OCI-LY7 (cell line): ENCODE data around the gene DDX39A. TPM values are rescaled to one million over a fixed set of nuclear protein-coding genes. Genes with fewer than 3 reads are reported as not detected.

Source experiments
- BruUV-seq: library from RNA; stranded (reverse); fragments of 400-500 nt; replicated peaks from 2 replicates; lab custom pipeline; 2021; lab: Mats Ljungman, UMichigan
- CTCF ChIA-PET: fragments of 300-600 bp; sonication (Branson Sonifier 250); formaldehyde crosslinking; loops from one replicate; lab custom pipeline; 2022; ENCODE audit warnings: antibody characterized with exemption; ENCODE audit not compliant: unreplicated experiment; lab: Charles Lee
- POLR2A ChIA-PET: fragments of 300-600 bp; sonication (Branson Sonifier 250); formaldehyde crosslinking; loops from one replicate; lab custom pipeline; 2022; ENCODE audit warnings: antibody characterized with exemption; lab: Charles Lee
- DNase-seq: peaks from one replicate; pipeline ENCODE4 v3.0.0-alpha.2; 2015; ENCODE audit warnings: low spot score
- H2AFZ ChIP-seq: fragments of 200-600 bp; sonication (generic), shearing (Covaris generic); 2 replicates; pipeline ENCODE4 v1.6.1; 2014; ENCODE audit warnings: mild to moderate bottlenecking, antibody characterized with exemption, low read length, moderate library complexity
- H3K27ac ChIP-seq: fragments of 200-600 bp; sonication (generic); 2 replicates; pipeline ENCODE4 v1.5.1; 2014; ENCODE audit warnings: mixed run types, low read depth, mild to moderate bottlenecking, moderate library complexity, low read length, inconsistent platforms; ENCODE audit not compliant: poor library complexity, severe bottlenecking
- H3K36me3 ChIP-seq: fragments of 200-600 bp; sonication (generic); 2 replicates; pipeline ENCODE4 v1.6.1; 2014; ENCODE audit warnings: mild to moderate bottlenecking, antibody characterized with exemption, low read length, moderate library complexity, mixed read lengths; ENCODE audit not compliant: insufficient read depth
- H3K4me1 ChIP-seq: fragments of 200-600 bp; sonication (generic); 2 replicates; pipeline ENCODE4 v1.5.1; 2014; ENCODE audit warnings: mild to moderate bottlenecking, low read length; ENCODE audit not compliant: insufficient read depth, poor library complexity, severe bottlenecking
- H3K4me2 ChIP-seq: fragments of 200-600 bp; sonication (generic); 2 replicates; pipeline ENCODE4 v1.6.1; 2014; ENCODE audit warnings: mild to moderate bottlenecking, low read length
- H3K4me3 ChIP-seq: fragments of 200-600 bp; sonication (generic); 2 replicates; pipeline ENCODE4 v1.5.1; 2014; ENCODE audit warnings: mild to moderate bottlenecking, low read depth, low read length; ENCODE audit not compliant: poor library complexity, severe bottlenecking
- H3K79me2 ChIP-seq: fragments of 200-600 bp; sonication (generic); 2 replicates; pipeline ENCODE4 v1.6.1; 2016; ENCODE audit warnings: low read depth, mild to moderate bottlenecking, low read length, moderate library complexity, mixed read lengths; ENCODE audit not compliant: insufficient read depth
- H3K9me2 ChIP-seq: fragments of 200-600 bp; sonication (generic); 2 replicates; pipeline ENCODE4 v1.6.1; 2016; ENCODE audit warnings: mild to moderate bottlenecking, low read length, mixed read lengths; ENCODE audit not compliant: insufficient read depth
- H3K9me3 ChIP-seq: fragments of 200-600 bp; sonication (generic); 2 replicates; pipeline ENCODE4 v1.6.1; 2014; ENCODE audit warnings: mild to moderate bottlenecking, mixed run types, low read length, mixed read lengths
- H4K20me1 ChIP-seq: fragments of 200-600 bp; sonication (generic); 2 replicates; pipeline ENCODE4 v1.6.1; 2014; ENCODE audit warnings: mild to moderate bottlenecking, antibody characterized with exemption, low read length, moderate library complexity, mixed read lengths; ENCODE audit not compliant: insufficient read depth
- EZH2phosphoT487 ChIP-seq: fragments of 200-600 bp; sonication (generic); IDR thresholded peaks from 2 replicates; pipeline ENCODE4 v1.6.1; 2018; ENCODE audit warnings: low read depth, borderline replicate concordance, mild to moderate bottlenecking, mixed run types, antibody characterized with exemption, low read length, moderate library complexity, mixed read lengths
- intact Hi-C: fragments of 100-400 bp; cut with micrococcal nuclease; formaldehyde crosslinking; loops from one replicate; pipeline ENCODE4 v1.10.0; 2022; ENCODE audit not compliant: unreplicated experiment
- total RNA-seq, 2 experiments: library from RNA; depleted of rRNA in 1 of 2; stranded (reverse); fragments of >200 nt in 1 of 2; shearing (Covaris generic) in 1 of 2; gene quantifications; 2 replicates each; pipeline ENCODE4 v1.2.3, GENCODE V29; 2014 to 2022
- TF ChIP-seq, protein P1 (sequence below): fragments of 200-600 bp; sonication (generic); conservative IDR thresholded peaks from 2 replicates; pipeline ENCODE4 v1.5.1; 2014; ENCODE audit warnings: mild to moderate bottlenecking, antibody characterized with exemption, low read length, moderate library complexity, mixed read lengths

Gene DDX39A
- total RNA-seq, 2 experiments from 2014 or later, result 294 to 474 TPM

DNA sequence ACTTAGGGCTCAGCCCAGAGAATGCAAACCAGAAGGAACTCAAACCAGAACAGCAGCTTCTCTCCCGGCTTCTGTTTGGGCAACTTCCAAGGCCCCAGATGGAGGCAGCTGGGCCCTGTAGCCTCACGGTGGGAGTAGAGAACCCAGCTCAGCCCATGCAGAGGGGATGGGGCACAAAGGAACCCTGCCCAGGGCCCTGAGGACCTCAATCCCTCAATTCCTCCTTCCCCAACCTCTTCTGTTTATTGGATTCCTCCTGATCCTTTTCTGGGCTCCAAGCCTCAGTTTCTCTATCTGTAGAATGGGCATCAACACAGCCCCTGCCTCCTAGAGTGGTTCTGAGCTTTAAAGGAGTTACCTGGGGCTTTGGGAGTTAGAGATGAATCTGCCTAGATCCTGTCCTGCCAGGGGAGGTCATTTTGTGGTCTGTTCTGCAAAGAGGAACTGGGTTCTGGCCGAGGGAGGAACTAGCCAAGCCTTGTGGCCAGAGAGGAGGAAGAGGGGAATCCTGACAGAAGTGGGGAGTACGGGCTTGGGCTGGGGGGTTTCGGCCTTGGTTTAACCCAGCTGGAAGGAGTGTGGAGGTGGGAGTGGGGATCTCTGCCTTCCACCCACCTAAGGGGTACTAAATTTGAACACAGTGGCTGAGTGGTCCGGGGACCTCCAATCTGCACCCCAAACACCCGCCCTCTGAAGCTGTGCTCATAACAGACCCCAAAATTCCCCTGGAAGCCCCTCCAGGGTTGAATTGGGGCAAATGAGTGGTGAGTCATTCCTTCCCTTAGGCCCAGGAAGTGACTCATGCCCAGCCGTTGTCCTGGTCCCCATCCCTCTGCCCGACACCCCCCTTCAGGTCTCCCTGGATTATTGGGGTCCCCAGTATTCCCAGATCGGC lies 35.2 kb downstream of the DDX39A start:
- BruUV-seq, result no TSS peak
- H3K4me3 ChIP-seq, result peak overlapping the region; percentile 71
- H4K20me1 ChIP-seq, result no peaks in the 10 kb centered on the region
- peak overlapping the region; percentile 28 for H3K27ac ChIP-seq
- ChIA-PET POLR2A (interaction anchor here (0.6 to 0.9 kb wide), 4 partner anchors 13 to 25 kb away, joined by 3 read pairs; no protein-coding TSS in a partner anchor), CTCF (no interaction called here)
- TF ChIP-seq, protein P1, sequence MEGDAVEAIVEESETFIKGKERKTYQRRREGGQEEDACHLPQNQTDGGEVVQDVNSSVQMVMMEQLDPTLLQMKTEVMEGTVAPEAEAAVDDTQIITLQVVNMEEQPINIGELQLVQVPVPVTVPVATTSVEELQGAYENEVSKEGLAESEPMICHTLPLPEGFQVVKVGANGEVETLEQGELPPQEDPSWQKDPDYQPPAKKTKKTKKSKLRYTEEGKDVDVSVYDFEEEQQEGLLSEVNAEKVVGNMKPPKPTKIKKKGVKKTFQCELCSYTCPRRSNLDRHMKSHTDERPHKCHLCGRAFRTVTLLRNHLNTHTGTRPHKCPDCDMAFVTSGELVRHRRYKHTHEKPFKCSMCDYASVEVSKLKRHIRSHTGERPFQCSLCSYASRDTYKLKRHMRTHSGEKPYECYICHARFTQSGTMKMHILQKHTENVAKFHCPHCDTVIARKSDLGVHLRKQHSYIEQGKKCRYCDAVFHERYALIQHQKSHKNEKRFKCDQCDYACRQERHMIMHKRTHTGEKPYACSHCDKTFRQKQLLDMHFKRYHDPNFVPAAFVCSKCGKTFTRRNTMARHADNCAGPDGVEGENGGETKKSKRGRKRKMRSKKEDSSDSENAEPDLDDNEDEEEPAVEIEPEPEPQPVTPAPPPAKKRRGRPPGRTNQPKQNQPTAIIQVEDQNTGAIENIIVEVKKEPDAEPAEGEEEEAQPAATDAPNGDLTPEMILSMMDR, result no peak
- TF ChIP-seq EZH2phosphoT487, result no peak
- peaks cover 62% of the 10 kb centered on the region for H3K4me1 ChIP-seq
- H3K4me2 ChIP-seq, result peak overlapping the region; percentile 85
- no peaks in the 10 kb centered on the region for H3K9me2 ChIP-seq
- no peaks in the 10 kb centered on the region for H3K9me3 ChIP-seq
- intact Hi-C loops, result loop anchor here (2.0 kb wide), 1 partner anchor 17 kb away; no protein-coding TSS in a partner anchor
- no peaks in the 10 kb centered on the region; the same call in 1 of the 2 replicates for H3K36me3 ChIP-seq
- H3K79me2 ChIP-seq, result peaks cover 33% of the 10 kb centered on the region; the same call in 1 of the 2 replicates
- H2AFZ ChIP-seq, result no peak overlapping the region
- peak; percentile 47 for DNase-seq

DNA sequence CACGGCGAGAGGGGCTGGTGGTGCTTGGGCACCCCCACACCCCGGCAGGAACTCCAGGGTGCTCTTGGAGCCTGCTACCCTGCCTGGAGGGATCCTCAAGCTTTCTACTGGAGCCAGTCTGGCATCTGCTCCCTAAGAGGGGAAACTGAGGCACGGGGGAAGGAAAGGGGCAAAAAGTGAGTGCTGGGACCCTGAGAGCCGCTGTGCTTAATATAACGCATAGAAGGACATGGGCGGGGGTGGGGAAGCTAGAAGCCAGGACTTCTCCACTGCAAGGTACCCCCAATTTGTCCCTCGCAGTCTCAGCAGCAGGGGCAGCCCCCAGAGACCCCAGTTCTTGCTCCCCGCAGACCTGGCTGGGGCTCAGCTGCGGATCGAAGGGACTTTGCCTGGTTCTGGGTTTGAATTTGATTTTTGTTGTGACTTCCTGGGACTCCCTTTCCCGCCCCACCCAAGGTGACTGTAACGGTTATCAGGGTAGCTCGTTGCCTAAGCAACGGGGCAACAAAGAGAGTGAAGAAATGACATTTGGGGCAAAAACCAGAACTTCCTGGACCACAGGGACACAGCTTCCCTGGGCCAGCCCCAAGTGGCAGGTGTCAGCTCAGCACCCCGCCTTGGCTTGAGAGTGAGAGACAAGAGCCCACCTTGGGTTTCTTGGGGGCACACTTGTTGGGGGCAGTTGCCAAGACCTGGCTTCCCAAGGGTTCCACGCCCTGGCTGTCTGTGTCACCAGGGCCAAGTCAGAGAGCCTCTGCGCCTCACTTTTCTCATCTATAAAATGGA lies 37.3 kb downstream of the DDX39A start:
- intact Hi-C loops, result loop anchor here (2.0 kb wide), 1 partner anchor 15 kb away; no protein-coding TSS in a partner anchor
- ChIA-PET CTCF (no interaction called here), POLR2A (interaction anchor here (0.9 to 1.4 kb wide), 3 partner anchors 9 to 18 kb away, joined by 3 to 4 read pairs (median 4); no protein-coding TSS in a partner anchor)
- Histone ChIP-seq H3K79me2 (peaks cover 33% of the 10 kb centered on the region; the same call in 1 of the 2 replicates), H3K36me3 (no peaks in the 10 kb centered on the region), H3K4me2 (peak overlapping the region; percentile 85), H3K9me3 (no peaks in the 10 kb centered on the region), H3K9me2 (no peaks in the 10 kb centered on the region), H3K4me1 (peaks cover 75% of the 10 kb centered on the region), H2AFZ (peak overlapping the region; percentile 88), H4K20me1 (no peaks in the 10 kb centered on the region), H3K27ac (peak overlapping the region; percentile 71), H3K4me3 (peak overlapping the region; percentile 71)
- no peak for TF ChIP-seq EZH2phosphoT487
- TF ChIP-seq, protein P1, result no peak
- DNase-seq, result peak; percentile 66
- TSS peak; percentile 90 for BruUV-seq
